Erythroblast (primary cell): ENCODE results near the gene ATP5MG.

Experiments used
- GATA1 ChIP-seq: IDR thresholded peaks from 2 replicates; pipeline ENCODE4 v1.6.1; 2011; ENCODE audit warnings: low read depth, mild to moderate bottlenecking, control low read depth, low read length, moderate library complexity
- POLR2A ChIP-seq: IDR thresholded peaks from 2 replicates; pipeline ENCODE4 v1.6.1; 2011; ENCODE audit warnings: mild to moderate bottlenecking, low read length

GRCh38 chr11:118373263-118373662, 28.1 kb upstream of the ATP5MG start:
- TF ChIP-seq POLR2A (no peak), GATA1 (no peak)
